Suprapubic skin (tissue), 4 donors: ENCODE results near the gene SLK. TPM values are rescaled to one million over a fixed set of nuclear protein-coding genes. Genes with fewer than 3 reads are reported as not detected.

Source experiments
- DNase-seq, 2 donors: peaks; one replicate each; pipeline ENCODE4 v3.0.0-alpha.2; 2019; ENCODE audit warnings: low spot score in 2 of 2
- H3K27ac ChIP-seq: fragments of 200-600 bp; sonication (generic); one replicate; pipeline ENCODE4 v1.5.1; 2019
- H3K27me3 ChIP-seq: fragments of 200-600 bp; sonication (generic); one replicate; pipeline ENCODE4 v1.5.1; 2019
- H3K36me3 ChIP-seq: fragments of 200-600 bp; sonication (generic); one replicate; pipeline ENCODE4 v1.5.1; 2019
- H3K4me1 ChIP-seq: fragments of 200-600 bp; sonication (generic); one replicate; pipeline ENCODE4 v1.5.1; 2019
- H3K4me3 ChIP-seq: fragments of 200-600 bp; sonication (generic); one replicate; pipeline ENCODE4 v1.5.1; 2019; ENCODE audit warnings: mild to moderate bottlenecking
- H3K9me3 ChIP-seq: fragments of 200-600 bp; sonication (generic); one replicate; pipeline ENCODE4 v1.5.1; 2019
- EP300 ChIP-seq: sonication (generic); formaldehyde crosslinking; IDR thresholded peaks from one replicate; pipeline ENCODE4 v1.6.1; 2017; ENCODE audit warnings: antibody characterized with exemption
- POLR2A ChIP-seq, 2 donors: fragments of 450-650 bp; IDR thresholded peaks; one replicate each; pipeline ENCODE4 v1.6.1; 2017; ENCODE audit warnings: antibody characterized with exemption in 2 of 2, mild to moderate bottlenecking in 2 of 2, moderate library complexity in 2 of 2
- POLR2AphosphoS5 ChIP-seq, 3 donors: sonication (generic); formaldehyde crosslinking; IDR thresholded peaks; one replicate each; pipeline ENCODE4 v1.6.1; 2017; ENCODE audit warnings: antibody characterized with exemption in 3 of 3
- WGBS: methylation state at CpG from one replicate; pipeline ENCODE4 v1.1.5; 2018; 5-methylcytosine and 5-hydroxymethylcytosine counted together
- total RNA-seq, 4 donors: library from RNA; depleted of rRNA; stranded (reverse); fragments of >200 nt; gene quantifications; one replicate each; pipeline ENCODE4 v1.1.0, GENCODE V29; 2016
- TF ChIP-seq, protein P1 (sequence below), 2 donors: fragments of 200-600 bp in 1 of 2; fragments of 450-650 bp in 1 of 2; sonication (generic) in 1 of 2; IDR thresholded peaks; one replicate each; pipeline ENCODE4 v1.5.1; 2016 to 2019; ENCODE audit warnings: antibody characterized with exemption in 2 of 2, mild to moderate bottlenecking in 1 of 2, moderate library complexity in 1 of 2

Gene SLK
- total RNA-seq, 4 donors from 2014 or later: 38.1 to 81.4 (median 56.3) TPM

DNA sequence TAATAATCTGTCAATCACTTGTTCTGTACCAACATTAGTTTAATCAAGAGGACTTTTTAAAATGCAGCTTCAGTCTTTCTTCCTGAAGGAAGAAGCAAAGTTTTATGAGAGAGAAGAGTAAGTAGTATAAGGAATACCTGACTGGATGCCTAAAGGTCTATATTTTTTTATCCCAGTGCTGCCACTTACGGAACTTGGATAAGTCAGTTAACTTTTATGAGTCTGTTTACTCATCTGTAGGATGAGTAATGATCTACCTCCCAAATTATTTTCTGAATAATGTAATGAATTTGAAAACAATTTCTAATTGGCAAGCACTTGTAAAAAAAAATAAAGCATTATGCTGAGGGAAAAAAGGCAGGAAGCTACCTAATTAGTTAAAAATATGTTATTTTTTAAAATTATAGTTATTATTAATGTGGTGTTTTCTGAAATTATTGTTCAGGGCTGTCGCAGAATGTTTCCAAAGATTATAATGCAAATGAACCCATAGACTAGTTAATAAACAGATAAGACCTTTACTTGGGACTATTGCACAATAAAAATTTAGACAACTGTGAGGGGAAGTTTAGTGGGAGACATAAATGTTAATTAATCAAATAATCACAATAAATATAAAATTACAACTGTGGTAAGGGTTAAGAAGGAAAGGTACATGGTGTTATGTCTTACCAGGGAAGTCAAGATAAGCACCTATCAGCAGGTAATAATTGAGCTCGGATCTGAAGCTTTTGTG lies 24.6 kb downstream of the SLK start:
- H3K36me3 ChIP-seq: peaks cover 16% of the 10 kb centered on the region
- H3K27me3 ChIP-seq: no peaks in the 10 kb centered on the region
- no peak for TF ChIP-seq EP300
- TF ChIP-seq, protein P1, sequence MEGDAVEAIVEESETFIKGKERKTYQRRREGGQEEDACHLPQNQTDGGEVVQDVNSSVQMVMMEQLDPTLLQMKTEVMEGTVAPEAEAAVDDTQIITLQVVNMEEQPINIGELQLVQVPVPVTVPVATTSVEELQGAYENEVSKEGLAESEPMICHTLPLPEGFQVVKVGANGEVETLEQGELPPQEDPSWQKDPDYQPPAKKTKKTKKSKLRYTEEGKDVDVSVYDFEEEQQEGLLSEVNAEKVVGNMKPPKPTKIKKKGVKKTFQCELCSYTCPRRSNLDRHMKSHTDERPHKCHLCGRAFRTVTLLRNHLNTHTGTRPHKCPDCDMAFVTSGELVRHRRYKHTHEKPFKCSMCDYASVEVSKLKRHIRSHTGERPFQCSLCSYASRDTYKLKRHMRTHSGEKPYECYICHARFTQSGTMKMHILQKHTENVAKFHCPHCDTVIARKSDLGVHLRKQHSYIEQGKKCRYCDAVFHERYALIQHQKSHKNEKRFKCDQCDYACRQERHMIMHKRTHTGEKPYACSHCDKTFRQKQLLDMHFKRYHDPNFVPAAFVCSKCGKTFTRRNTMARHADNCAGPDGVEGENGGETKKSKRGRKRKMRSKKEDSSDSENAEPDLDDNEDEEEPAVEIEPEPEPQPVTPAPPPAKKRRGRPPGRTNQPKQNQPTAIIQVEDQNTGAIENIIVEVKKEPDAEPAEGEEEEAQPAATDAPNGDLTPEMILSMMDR (IDR thresholded peaks at IDR 0.05): no peak
- TF ChIP-seq POLR2A (IDR thresholded peaks at IDR 0.05): no peak
- TF ChIP-seq POLR2AphosphoS5 (IDR thresholded peaks at IDR 0.05): no peak
- H3K27ac ChIP-seq: no peak overlapping the region
- no peak for DNase-seq
- no peaks in the 10 kb centered on the region for H3K4me1 ChIP-seq
- H3K9me3 ChIP-seq: no peaks in the 10 kb centered on the region
- no peak overlapping the region for H3K4me3 ChIP-seq
- whole genome bisulfite sequencing: 63% methylated on average over 3 of the region's 3 CpGs

DNA sequence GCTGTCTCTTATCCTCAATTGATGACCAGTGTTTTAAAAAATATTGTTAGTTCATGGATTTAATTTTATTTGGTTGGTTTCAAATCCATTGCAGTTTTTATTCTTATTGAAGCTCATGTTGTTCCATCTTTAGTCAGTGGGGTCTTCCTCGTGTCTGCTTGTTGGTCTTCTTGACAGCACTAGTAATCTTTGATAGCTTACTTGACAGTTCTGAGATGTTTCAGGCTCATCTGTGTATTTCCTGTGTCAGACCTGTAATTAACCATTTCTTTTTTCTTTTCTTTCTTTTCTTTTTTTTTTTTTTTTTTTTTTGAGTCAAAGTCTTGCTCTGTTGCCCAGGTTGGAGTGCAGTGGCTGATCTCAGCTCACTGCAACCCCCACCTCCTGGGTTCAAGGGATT lies 28.2 kb downstream of the SLK start:
- Histone ChIP-seq H3K9me3 (no peaks in the 10 kb centered on the region), H3K4me1 (no peaks in the 10 kb centered on the region), H3K27me3 (no peaks in the 10 kb centered on the region), H3K4me3 (no peak overlapping the region), H3K36me3 (peaks cover 33% of the 10 kb centered on the region), H3K27ac (no peak overlapping the region)
- WGBS: 86% methylated on average over 1 of the region's 1 CpG
- no peak for DNase-seq
- TF ChIP-seq, protein P1 (IDR thresholded peaks at IDR 0.05): no peak
- TF ChIP-seq POLR2AphosphoS5 (IDR thresholded peaks at IDR 0.05) (no peak), POLR2A (IDR thresholded peaks at IDR 0.05) (no peak), EP300 (no peak)

DNA sequence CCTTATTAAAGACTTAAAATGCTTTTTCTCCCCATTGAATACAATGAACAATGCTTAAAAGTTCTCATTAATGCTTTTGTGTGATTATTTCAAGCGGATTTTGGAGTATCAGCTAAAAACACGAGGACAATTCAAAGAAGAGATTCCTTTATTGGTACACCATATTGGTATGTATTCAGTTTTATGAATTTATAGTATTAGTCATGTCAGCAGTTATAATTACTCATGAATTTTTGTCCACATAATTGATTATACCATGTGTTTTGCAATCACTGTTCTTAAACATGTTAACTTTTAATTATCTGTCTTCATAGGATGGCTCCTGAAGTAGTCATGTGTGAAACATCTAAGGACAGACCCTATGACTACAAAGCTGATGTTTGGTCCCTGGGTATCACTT lies 31.9 kb downstream of the SLK start:
- H3K4me3 ChIP-seq: no peak overlapping the region
- no peaks in the 10 kb centered on the region for H3K4me1 ChIP-seq
- 92% methylated on average over 2 of the region's 2 CpGs for WGBS
- H3K9me3 ChIP-seq: no peaks in the 10 kb centered on the region
- H3K27me3 ChIP-seq: no peaks in the 10 kb centered on the region
- H3K27ac ChIP-seq: no peak overlapping the region
- DNase-seq: no peak
- peaks cover 61% of the 10 kb centered on the region for H3K36me3 ChIP-seq
- TF ChIP-seq EP300 (no peak), POLR2A (IDR thresholded peaks at IDR 0.05) (no peak), POLR2AphosphoS5 (IDR thresholded peaks at IDR 0.05) (no peak)
- TF ChIP-seq, protein P1 (IDR thresholded peaks at IDR 0.05): no peak

DNA sequence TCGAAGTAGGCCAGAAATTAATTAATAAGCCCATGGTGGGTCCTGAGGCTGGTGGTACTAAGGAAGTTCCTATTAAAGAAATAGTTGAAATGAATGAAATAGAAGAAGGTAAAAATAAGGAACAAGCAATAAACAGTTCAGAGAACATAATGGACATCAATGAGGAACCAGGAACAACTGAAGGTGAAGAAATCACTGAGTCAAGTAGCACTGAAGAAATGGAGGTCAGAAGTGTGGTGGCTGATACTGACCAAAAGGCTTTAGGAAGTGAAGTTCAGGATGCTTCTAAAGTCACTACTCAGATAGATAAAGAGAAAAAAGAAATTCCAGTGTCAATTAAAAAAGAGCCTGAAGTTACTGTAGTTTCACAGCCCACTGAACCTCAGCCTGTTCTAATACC lies 36.0 kb downstream of the SLK start:
- peaks cover 76% of the 10 kb centered on the region for H3K36me3 ChIP-seq
- 97% methylated on average over 1 of the region's 1 CpG for WGBS
- no peaks in the 10 kb centered on the region for H3K9me3 ChIP-seq
- no peaks in the 10 kb centered on the region for H3K27me3 ChIP-seq
- no peak overlapping the region for H3K4me3 ChIP-seq
- TF ChIP-seq, protein P1 (IDR thresholded peaks at IDR 0.05): no peak
- TF ChIP-seq POLR2A (IDR thresholded peaks at IDR 0.05) (no peak), POLR2AphosphoS5 (IDR thresholded peaks at IDR 0.05) (no peak), EP300 (no peak)
- no peak overlapping the region for H3K27ac ChIP-seq
- no peak for DNase-seq
- no peaks in the 10 kb centered on the region for H3K4me1 ChIP-seq

DNA sequence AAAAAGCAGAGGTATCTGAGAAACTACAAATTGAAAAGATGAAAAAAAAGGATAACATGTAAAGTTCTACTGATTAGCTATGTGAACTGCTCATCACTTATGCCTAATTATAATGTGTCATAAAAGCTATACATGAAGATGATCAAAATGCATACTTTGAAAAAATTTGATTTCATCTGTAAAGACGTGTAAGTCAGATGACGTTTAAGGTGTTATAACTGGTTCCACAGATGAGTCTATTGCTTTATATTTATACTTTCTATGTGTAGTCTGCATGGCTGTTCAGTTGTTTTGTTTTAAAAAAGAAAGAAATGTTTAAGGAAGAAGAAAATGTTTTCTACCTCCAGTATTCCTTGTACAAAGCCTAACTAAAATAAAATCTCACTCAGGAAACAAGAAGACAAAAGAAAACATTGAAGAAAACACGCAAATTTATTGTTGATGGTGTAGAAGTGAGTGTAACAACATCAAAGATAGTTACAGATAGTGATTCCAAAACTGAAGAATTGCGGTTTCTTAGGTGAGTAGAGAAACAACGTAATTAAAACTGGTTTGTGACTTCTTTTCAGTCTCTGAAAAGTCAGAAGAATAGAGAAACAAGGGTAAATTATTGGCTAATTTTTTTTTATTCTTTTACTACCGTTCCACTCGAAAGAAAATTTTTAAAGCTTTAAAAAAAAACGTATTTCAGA lies 38.4 kb downstream of the SLK start:
- TF ChIP-seq, protein P1 (IDR thresholded peaks at IDR 0.05): no peak
- TF ChIP-seq EP300 (no peak), POLR2A (IDR thresholded peaks at IDR 0.05) (no peak)
- DNase-seq: no peak
- 92% methylated on average over 8 of the region's 8 CpGs for WGBS
- Histone ChIP-seq H3K27ac (no peak overlapping the region), H3K9me3 (no peaks in the 10 kb centered on the region), H3K4me1 (no peaks in the 10 kb centered on the region), H3K4me3 (no peak overlapping the region), H3K36me3 (peaks cover 76% of the 10 kb centered on the region), H3K27me3 (no peaks in the 10 kb centered on the region)
